Fibroblast of lung (primary cell): ENCODE results near the gene KNDC1. TPM values are rescaled to one million over a fixed set of nuclear protein-coding genes. Genes with fewer than 3 reads are reported as not detected.
"Not testable (repeated sequence)": the region's sequence is repeated elsewhere in the genome, so short reads cannot be mapped to it uniquely, and the experiment has no call there.

ENCODE experiments used
- DNase-seq, 2 donors: peaks; one replicate each; pipeline versions ENCODE4 v3.0.0 to v3.0.0-alpha.2; 2010; ENCODE audit warnings: low read depth in 2 of 2
- H2AFZ ChIP-seq: 2 replicates; pipeline ENCODE4 v1.5.1; 2012; ENCODE audit warnings: low read length, control low read depth, inconsistent platforms
- H3K27ac ChIP-seq: 2 replicates; pipeline ENCODE4 v1.5.1; 2011; ENCODE audit warnings: low read length, control low read depth; ENCODE audit not compliant: insufficient read depth
- H3K27me3 ChIP-seq: 2 replicates; pipeline ENCODE4 v1.5.1; 2011; ENCODE audit warnings: mild to moderate bottlenecking, low read length; ENCODE audit not compliant: control insufficient read depth, insufficient read depth
- H3K36me3 ChIP-seq: 2 replicates; pipeline ENCODE4 v1.5.1; 2011; ENCODE audit warnings: low read length; ENCODE audit not compliant: control insufficient read depth, insufficient read depth
- H3K4me1 ChIP-seq: 2 replicates; pipeline ENCODE4 v1.5.1; 2011; ENCODE audit warnings: low read length; ENCODE audit not compliant: control insufficient read depth, insufficient read depth; ENCODE audit errors: extremely low read depth
- H3K4me2 ChIP-seq: 2 replicates; pipeline ENCODE4 v1.5.1; 2011; ENCODE audit warnings: low read length, control low read depth; ENCODE audit not compliant: insufficient read depth; ENCODE audit errors: extremely low read depth
- H3K4me3 ChIP-seq, 4 experiments: fragments of 200-600 bp in 1 of 4; sonication (generic) in 1 of 4; replicated peaks in 1 of 4; 2 replicates each; pipeline ENCODE4 v1.5.1; 2011 to 2016; ENCODE audit warnings: low read length in 4 of 4, low read depth in 3 of 4, mild to moderate bottlenecking in 3 of 4, control low read depth in 2 of 4, inconsistent platforms in 1 of 4, mixed read lengths in 1 of 4; ENCODE audit not compliant: insufficient read depth in 1 of 4; ENCODE audit errors: control extremely low read depth in 1 of 4
- H3K79me2 ChIP-seq: 2 replicates; pipeline ENCODE4 v1.5.1; 2012; ENCODE audit warnings: mild to moderate bottlenecking, low read length, inconsistent platforms; ENCODE audit not compliant: control insufficient read depth, insufficient read depth
- H3K9ac ChIP-seq: 2 replicates; pipeline ENCODE4 v1.5.1; 2011; ENCODE audit warnings: mild to moderate bottlenecking, low read length, control low read depth; ENCODE audit not compliant: insufficient read depth
- H3K9me3 ChIP-seq: 2 replicates; pipeline ENCODE4 v1.5.1; 2012; ENCODE audit warnings: low read depth, low read length; ENCODE audit not compliant: control insufficient read depth, insufficient read depth
- H4K20me1 ChIP-seq: 2 replicates; pipeline ENCODE4 v1.5.1; 2011; ENCODE audit warnings: low read length; ENCODE audit not compliant: control insufficient read depth, insufficient read depth; ENCODE audit errors: extremely low read depth
- CTCF ChIP-seq, 2 donors: IDR thresholded peaks in 1 of 2; conservative IDR thresholded peaks in 1 of 2; 1 replicate in 1 of 2; 2 replicates in 1 of 2; pipeline ENCODE4 v1.5.1; 2011 to 2012; ENCODE audit warnings: low read length in 2 of 2, control low read depth in 1 of 2, inconsistent platforms in 1 of 2, low read depth in 1 of 2, mild to moderate bottlenecking in 1 of 2
- EZH2 ChIP-seq: IDR thresholded peaks from 2 replicates; pipeline ENCODE4 v1.5.1; 2012; ENCODE audit warnings: low read length, control low read depth, mild to moderate bottlenecking; ENCODE audit errors: missing control alignments
- polyA plus RNA-seq, 2 donors: library from polyadenylated mRNA; depleted of rRNA in 1 of 2; stranded (reverse) in 1 of 2; unstranded in 1 of 2; fragments of >200 nt; gene quantifications; 2 replicates each; pipeline ENCODE4 v1.2.1, GENCODE V29; 2011 to 2012; ENCODE audit warnings: missing spikeins in 1 of 2
- total RNA-seq: library from RNA; depleted of rRNA; stranded (reverse); fragments of >200 nt; gene quantifications from 2 replicates; pipeline ENCODE4 v1.2.1, GENCODE V29; 2014

The KNDC1 gene
- total and polyA plus RNA-seq, 2 donors (not counting 1 experiment from before 2014, with no cell fraction given): 0.20 to 0.50 TPM

- no peak overlapping the region for H3K4me2 ChIP-seq
- H3K27ac ChIP-seq: no peak overlapping the region
- DNase-seq: no peak
- no peaks in the 10 kb centered on the region for H4K20me1 ChIP-seq
- no peaks in the 10 kb centered on the region for H3K36me3 ChIP-seq
- H3K9ac ChIP-seq: no peak overlapping the region
- H3K79me2 ChIP-seq: no peaks in the 10 kb centered on the region
- H2AFZ ChIP-seq: no peak overlapping the region
- no peaks in the 10 kb centered on the region for H3K27me3 ChIP-seq
- H3K9me3 ChIP-seq: no peaks in the 10 kb centered on the region
- no peak overlapping the region for H3K4me3 ChIP-seq
- TF ChIP-seq EZH2 (no peak), CTCF (conservative IDR thresholded peaks at IDR 0.05 in 1 of 2, IDR thresholded peaks at IDR 0.05 in 1 of 2; ENCODE audit: low read depth in 1 of 2, low read length in 2 of 2) (no peak)
- no peaks in the 10 kb centered on the region for H3K4me1 ChIP-seq
Observed at GRCh38 chr10:133170092-133170491, 10.1 kb downstream of the KNDC1 start.

GRCh38 chr10:133173860-133174640, 14.0 kb downstream of the KNDC1 start:
- no peak for DNase-seq
- Histone ChIP-seq H2AFZ (no peak overlapping the region), H3K9me3 (peaks cover 13% of the 10 kb centered on the region), H3K27me3 (no peaks in the 10 kb centered on the region), H3K27ac (no peak overlapping the region), H3K4me3 (no peak overlapping the region), H3K9ac (no peak overlapping the region), H4K20me1 (no peaks in the 10 kb centered on the region), H3K4me2 (no peak overlapping the region), H3K4me1 (no peaks in the 10 kb centered on the region), H3K79me2 (no peaks in the 10 kb centered on the region), H3K36me3 (no peaks in the 10 kb centered on the region)
- TF ChIP-seq CTCF (conservative IDR thresholded peaks at IDR 0.05 in 1 of 2, IDR thresholded peaks at IDR 0.05 in 1 of 2; ENCODE audit: low read depth in 1 of 2, low read length in 2 of 2): no peak
- TF ChIP-seq EZH2: no peak

GRCh38 chr10:133174689-133175263, 14.8 kb downstream of the KNDC1 start:
- no peaks in the 10 kb centered on the region for H3K36me3 ChIP-seq
- no peak for TF ChIP-seq CTCF (conservative IDR thresholded peaks at IDR 0.05 in 1 of 2, IDR thresholded peaks at IDR 0.05 in 1 of 2; ENCODE audit: low read depth in 1 of 2, low read length in 2 of 2)
- no peak for TF ChIP-seq EZH2
- no peak overlapping the region for H3K4me2 ChIP-seq
- H3K79me2 ChIP-seq: no peaks in the 10 kb centered on the region
- no peaks in the 10 kb centered on the region for H3K27me3 ChIP-seq
- H3K9ac ChIP-seq: no peak overlapping the region
- no peak overlapping the region for H3K27ac ChIP-seq
- no peaks in the 10 kb centered on the region for H3K4me1 ChIP-seq
- H2AFZ ChIP-seq: no peak overlapping the region
- no peak overlapping the region for H3K4me3 ChIP-seq
- peaks cover 13% of the 10 kb centered on the region for H3K9me3 ChIP-seq
- DNase-seq: no peak
- H4K20me1 ChIP-seq: no peaks in the 10 kb centered on the region

GRCh38 chr10:133175624-133176023, 15.6 kb downstream of the KNDC1 start:
- H3K4me2 ChIP-seq, H4K20me1 ChIP-seq, DNase-seq, H3K27me3 ChIP-seq, H3K79me2 ChIP-seq, H2AFZ ChIP-seq, H3K4me3 ChIP-seq, H3K4me1 ChIP-seq, H3K27ac ChIP-seq, H3K9ac ChIP-seq, H3K36me3 ChIP-seq: not testable (repeated sequence)
- H3K9me3 ChIP-seq: peaks cover 13% of the 10 kb centered on the region
